ENCODE results near the gene EVA1C. TPM values are rescaled to one million over a fixed set of nuclear protein-coding genes. Genes with fewer than 3 reads are reported as not detected.
"Not testable (repeated sequence)": the region's sequence is repeated elsewhere in the genome, so short reads cannot be mapped to it uniquely, and the experiment has no call there.

Gene EVA1C
- total RNA-seq, 1 experiment from 2014 or later, result 46.5 TPM

DNA sequence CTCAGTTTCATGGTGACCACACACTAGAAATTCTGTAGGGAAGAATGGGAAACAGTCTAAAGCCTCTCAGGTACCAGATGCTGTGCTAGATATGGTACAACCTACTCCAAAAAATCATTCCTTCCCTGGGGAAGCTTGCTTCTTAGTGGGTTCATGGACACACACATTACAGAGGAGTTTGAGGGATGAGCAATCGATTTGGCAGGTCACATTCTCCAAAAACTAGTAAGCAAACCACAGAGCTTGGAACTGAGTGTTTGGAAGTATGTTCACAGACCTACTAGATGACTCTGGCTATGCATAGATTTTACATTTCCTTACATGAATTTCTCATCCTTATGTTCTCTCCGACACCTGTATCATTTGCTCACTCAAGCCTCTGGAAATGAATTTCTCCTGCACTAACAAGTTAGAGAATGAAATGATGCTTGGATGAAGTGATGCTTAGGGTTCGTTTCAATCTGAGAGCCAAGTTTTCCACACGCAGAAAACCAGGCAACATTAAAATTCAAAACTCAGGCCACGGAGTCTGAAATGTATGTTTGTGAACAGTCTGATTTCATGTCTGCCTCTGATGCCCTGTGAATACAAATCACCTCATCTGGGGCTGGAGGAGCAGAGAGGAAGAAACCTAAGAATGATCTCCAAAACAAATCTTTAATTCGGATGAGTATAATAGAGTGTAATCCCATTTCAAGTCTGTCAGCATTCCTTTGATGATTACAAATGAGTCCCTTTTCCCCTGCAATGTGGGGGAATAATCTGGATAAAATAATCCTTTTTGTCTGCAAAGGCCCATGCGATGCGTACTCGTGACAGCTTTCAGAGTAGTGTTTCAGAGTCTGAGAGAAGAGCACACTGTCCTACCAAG lies 11.0 kb downstream of the EVA1C start:
- DNase-seq (ENCODE audit: extremely low read depth, low read depth), result no peak

DNA sequence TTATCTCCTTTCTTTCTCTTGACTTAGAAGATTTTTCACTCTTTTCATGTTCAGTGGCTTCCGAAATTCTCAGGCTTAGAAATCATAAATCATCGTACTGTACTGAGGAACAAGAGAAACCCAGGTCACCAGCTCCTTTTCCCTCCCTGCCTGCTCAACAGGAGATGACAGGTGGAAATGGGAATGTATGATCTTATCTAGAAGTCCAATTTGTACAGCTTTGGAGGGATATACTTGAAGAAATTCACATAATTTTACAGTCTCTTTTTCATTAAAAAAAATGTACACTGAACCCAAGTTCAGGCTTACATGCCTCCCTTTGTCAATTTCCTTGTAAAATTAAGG lies 11.7 kb downstream of the EVA1C start:
- no peak for DNase-seq (ENCODE audit: extremely low read depth, low read depth)

DNA sequence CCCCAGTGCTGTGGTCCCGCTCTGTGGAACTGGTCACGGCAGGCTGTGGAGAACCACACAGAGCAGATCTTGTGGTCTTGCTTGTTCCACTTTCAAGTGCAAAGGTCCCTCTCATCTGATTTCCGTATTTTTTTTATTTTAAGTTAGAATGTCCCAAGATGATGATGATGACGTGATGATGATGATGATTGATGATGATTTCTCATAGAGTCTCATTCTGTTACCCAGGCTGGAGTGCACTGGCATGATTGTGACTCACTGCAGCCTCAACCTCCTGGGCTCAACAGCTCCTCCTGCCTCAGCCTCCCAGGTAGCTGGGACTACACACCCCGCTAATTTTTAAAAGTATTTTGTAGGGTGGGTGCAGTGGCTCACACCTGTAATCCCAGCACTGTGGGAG lies 12.2 kb downstream of the EVA1C start:
- no peak for DNase-seq (ENCODE audit: extremely low read depth, low read depth)

DNA sequence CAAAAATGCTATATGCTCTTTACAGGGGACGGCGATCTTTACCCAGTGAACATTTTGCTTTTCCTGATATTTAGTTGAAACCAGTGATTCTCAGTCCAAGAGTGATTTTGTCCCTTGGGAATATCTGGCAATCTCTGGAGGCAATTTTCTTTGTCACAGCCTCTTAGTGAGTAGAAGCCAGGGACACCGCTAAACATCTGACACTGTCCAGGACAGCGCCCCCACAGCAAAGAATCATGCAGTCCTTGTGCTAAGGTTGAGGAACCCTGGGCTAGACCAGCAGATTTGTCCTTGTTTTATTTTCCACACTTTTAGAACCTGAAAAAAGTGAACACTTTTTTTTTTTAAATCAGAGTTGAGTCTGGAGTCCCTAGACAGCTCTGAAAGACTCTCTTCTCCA lies 13.1 kb downstream of the EVA1C start:
- DNase-seq (ENCODE audit: extremely low read depth, low read depth), result no peak

DNA sequence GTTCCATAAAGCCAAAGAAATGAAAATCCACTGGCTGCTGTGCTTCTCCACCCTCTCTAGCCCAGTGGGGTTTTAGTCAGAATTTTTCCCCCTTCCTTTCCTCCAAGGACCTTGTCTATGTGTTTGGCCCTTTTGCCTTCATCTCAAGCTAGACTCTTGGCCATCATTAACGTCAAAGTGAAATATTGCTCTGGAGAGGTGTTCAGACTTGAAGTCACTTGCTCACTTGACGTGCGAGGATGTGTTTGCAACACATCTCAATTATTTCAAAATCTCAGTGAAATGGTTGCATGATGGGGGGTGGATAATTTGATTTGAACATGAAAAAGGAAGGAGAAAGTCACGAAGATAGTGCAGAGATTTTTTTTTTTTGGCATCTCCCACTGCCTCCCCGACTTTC lies 13.6 kb downstream of the EVA1C start:
- no peak for DNase-seq (ENCODE audit: extremely low read depth, low read depth)

DNA sequence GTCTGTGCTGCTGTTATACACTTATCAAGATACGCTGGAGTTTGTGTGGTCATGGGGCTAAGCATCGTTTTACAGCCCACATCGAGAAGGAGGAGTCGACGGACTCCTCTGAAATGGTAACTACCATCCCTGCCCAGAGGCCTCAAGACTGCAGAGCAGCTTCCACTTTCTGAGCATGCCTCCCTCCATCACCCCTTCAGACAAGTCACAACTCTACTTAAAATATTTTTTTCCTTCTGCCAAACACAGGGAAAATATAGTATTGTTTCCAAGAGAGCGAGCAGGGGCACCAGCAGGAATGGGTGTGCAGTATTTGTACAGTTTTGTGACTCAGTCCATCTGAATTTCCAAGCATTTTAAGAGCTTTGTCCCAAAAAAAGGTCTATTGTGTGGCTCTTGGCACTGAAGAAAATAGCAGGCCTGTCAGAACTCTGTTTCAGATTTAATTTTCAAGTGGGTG lies 14.1 kb downstream of the EVA1C start:
- no peak for DNase-seq (ENCODE audit: extremely low read depth, low read depth)

DNA sequence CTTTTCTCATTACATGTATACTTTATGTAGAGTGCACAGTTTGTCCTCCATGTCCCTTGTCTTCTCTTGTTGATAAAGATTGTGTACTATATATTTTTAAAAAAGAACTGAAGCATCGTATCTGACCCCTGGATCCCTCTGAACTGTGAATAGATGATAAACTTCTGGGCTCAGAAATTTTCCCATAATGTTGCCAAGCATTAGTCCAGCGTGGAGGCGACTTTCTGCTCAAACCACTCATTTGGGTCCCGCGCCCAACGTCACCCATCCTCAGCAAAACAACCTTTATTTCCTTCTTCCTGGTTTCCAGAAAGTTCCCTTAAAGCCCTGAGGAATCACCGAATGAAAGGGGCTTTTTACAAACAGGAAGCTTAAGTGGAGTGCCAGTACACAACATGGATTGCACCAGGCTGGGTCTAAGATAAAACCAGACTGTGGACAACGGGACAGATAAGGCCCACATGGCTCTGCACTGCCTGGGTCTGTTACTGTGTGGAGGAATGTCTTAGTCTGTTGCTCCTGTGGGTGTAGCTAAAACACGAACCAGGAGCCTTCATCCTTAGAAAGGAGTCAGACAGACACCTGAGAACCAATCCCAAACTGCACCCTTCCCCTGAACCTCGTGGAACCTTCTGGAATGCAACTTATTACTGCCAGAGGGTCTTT lies 15.6 kb downstream of the EVA1C start:
- DNase-seq (ENCODE audit: extremely low read depth, low read depth), result no peak

DNA sequence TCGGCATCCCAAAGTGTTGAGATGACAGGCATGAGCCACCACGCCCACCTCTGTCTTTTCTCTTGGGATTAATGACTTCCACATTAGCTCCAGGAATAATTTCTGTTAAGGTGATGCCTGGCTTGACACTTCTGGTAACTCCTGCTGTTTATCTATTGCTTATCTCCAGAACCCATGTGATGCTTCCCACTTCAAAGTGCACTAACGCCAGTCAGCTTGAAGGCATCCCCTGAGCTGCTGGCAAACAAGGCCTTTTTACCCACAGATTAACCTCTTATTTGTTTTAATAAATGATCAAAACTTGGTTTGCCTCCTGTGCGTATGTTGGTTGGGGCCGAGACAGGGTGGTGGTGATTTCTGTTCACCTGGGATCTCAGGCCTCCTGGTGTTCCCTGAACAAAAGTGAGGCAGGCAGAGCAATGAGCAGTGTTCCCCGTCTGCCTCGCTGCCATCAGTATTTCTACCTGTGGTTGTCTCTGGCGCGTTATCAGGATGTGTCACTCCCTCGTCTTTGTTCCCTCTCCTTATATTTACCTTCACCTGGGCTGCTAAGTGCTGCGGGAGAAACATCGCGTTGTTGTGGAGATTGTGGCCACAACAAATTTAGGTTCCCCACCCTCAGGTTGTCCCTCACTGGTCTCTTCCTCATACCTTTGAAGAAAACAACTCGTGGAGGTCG lies 20.6 kb downstream of the EVA1C start:
- DNase-seq (ENCODE audit: extremely low read depth, low read depth), result not testable (repeated sequence)

DNA sequence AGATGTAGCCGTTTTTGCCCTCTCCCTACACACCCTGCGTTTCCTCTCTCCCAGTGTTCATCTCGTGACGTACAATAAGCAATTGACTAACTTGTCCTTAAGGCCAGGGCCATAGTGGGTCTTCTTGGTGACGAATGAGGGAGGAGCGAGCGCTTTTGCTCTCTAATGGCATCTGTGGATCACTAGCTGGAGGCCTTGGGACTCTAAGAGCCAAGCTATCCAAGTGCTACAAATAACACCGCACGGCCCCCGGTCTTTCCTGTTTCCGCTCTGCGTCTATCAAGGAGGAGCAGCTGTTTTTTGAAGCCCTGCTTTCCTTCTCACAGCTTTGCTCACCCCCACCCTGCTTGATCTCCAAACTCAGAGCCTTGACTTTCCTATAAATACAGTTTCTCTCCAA lies 25.2 kb downstream of the EVA1C start:
- DNase-seq (ENCODE audit: extremely low read depth, low read depth), result no peak

DNA sequence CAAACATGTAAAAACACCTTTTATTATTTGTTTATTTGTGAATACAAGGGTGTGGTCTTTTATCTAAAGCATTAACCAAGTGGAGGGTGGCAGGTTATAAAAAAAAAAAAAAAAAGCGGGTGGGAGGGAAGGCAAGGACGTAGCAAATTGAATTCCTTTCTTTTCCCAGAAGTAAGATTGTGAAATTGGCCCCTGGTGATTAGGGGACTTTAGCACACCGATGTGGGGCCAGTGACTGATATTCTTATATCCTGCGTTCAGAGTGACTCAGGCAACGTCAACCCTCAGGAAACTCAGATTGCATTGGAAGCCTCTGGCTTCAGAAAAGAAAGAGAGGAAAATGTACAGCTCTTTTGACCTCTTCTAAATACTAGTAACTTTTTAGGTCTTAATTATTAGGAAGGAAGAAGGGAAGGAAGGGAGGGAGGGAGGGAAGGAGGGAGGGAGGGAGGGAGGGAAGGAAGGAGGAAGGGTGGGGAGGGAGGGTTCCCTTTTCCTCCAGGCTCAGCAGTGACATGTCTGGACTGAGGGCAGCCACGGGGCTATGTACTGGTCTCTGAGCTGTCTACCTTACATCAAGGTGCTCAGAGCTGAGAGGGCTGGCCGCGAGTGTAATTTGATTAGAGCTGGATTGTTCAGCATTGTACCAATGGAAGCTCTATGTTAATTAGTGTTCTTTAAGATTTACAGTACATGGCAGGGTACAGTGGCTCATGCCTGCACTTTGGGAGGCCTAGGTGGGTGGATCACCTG lies 30.2 kb downstream of the EVA1C start:
- DNase-seq (ENCODE audit: extremely low read depth, low read depth), result no peak

DNA sequence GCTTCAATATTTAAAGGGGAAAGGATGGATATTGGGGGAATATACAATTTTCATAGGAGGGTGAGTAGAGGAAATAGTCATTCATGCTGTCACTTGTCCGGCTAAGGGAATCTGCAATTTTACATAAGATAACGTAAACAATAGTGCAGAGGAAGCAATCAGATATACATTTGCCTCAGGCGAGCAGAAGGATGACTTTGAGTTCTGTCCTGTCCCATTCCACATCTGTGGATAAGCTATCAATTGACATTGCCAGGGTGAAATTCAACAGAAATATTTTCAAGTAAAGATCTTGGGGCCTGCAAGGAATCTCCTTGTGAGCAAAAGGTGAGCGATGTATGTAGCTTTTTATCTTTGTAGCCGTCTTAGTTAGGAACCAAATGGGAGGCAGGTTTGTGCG lies 32.6 kb downstream of the EVA1C start:
- DNase-seq (ENCODE audit: extremely low read depth, low read depth), result no peak

DNA sequence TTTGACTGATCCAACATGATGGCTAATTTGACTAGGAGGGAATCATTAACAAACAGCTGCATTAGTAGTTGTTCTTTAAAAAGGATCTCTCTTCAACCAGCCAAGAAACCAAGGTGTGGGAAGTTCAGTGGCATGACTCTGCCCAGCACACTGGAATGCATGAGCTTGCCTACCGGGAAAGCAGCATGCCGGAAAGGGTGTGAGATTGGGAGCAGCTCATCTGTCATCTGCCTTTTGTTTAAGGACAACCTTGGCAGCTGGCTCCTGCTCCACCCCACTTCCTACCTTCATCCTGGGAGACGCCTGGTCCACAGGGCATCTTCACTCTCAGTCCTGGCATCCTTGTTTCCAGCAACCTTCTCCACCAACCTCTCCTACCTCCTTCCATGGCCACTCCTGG lies 33.9 kb downstream of the EVA1C start:
- DNase-seq (ENCODE audit: extremely low read depth, low read depth), result not testable (repeated sequence)

DNA sequence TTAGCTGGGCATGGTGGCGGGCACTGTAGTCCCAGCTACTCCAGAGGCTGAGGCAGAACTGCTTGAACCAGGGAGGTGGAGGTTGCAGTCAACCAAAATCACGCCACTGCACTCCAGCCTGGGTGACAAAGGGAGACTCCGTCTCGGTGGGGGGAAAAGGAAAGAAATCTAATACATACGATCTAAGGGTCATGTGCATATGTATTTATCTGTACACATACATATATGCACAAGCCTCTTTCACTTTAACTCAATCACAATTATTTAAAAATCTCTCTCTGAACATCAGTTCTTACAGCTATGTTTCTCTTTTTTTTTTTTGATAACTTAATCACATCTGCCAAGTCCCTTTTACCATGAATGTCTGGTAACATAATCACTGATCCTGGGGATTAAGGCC lies 34.7 kb downstream of the EVA1C start:
- no peak for DNase-seq (ENCODE audit: extremely low read depth, low read depth)

DNA sequence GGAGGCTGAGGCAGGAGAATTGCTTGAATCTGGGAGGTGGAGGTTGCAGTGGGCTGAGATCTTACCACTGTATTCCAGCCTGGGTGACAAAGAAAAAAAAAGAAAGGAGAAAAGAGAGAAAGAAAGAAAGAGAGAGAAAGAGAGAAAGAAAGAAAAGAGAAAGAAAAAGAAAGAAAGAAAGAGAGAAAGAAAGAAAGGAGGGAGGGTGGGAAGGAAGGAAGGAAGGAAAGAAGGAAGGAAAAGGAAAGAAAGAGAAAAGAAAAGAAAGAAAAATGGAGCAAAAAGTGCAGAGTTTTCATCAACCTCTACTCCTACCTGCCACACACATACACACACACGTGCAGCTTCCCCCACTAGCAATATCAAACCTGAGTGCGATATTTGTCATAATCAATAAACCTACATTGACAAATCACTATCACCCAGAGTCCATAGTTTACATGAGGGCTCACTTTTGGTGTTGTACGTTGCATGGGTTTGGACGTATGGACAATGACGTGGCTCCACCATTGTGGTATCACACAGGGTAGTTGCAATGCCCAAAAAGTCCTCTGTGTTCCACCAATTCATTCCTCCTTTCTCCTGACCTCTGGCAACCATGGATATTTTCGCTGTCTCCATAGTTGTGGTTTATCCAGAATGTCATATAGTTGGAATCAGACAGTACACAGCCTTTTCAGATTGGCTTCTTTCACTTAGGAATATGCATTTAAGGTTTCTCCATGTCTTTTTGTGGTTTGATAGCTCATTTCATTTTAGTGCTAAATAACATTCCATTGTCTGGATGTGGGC lies 36.5 kb downstream of the EVA1C start:
- no peak for DNase-seq (ENCODE audit: extremely low read depth, low read depth)

DNA sequence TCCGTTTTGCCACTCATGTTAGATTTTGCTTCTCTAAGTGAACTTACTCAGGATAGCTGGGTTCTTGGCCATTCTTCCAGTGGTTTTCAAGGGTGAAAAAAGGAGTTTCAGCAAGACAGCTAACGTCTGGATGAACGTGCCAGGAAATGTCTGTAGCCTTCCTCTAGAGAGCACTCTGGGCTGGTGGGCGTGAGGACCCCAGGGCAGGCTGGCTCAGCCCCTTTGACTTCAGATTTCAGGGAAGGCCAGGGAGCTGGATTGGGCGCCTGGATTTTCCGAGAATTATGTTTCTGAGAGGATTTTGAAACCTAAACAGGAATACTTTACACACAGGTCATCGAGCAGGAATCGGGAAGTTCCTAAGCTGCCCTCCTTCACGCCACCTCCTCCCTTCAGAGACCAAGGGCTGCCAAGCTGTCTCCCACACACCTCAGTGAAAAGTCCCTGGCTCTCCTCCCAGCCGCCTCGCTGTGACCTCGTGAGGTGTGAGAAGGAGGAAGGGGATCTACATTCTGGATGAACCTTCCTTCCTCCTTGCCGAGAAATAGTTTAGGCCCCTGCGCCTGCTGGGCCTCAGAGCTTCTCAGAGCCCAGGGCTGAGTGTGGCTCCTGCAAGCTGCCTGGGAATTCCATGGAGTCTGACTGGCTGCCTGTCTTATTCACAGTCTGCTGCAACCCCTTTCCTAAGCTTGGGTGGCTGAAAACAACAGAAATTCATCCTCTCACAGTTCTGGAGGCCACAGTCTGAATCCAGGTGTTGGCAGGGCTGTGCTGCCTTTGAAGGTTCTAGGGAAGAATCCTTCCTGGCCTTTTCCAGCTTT lies 38.6 kb downstream of the EVA1C start:
- not testable (repeated sequence) for DNase-seq (ENCODE audit: extremely low read depth, low read depth)

DNA sequence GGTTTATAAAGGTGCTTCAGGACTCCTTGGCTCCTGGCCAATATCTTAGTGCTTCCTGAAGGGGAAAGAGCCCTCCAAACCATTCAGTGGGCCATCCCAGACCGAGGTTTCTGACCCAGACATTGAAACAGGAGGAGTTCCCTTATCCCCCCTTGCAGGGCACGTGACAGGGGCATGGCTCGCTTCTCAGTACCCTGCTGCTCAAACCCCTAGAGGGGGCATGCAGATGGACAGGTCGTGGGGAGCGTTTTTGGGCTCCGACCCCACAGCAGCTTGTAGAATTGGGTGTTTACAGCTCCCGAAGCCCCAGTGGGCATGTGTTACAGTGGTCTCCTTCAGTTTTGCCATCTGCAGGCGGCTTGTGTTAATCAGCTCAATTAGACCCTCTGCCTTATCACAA lies 39.7 kb downstream of the EVA1C start:
- not testable (repeated sequence) for DNase-seq (ENCODE audit: extremely low read depth, low read depth)

DNA sequence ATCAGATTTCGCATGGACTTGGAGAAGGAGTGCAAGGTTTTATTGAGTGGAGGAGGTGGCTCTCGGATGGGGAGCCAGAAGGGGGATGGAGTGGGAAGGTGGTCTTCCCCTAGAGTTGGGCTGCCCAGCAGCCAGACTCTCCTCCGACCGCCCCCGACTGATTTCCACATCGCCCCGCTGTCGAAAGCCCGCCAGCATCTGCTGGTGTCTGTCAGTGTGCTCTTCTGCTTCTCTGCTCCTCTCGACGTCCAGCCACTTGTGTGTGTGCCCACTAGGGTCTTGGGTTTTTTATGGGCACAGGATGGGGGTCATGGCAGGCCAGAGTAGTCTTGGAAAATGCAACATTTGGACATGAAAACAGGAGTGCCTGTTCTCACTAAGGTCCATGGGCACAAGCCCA lies 40.1 kb downstream of the EVA1C start:
- no peak for DNase-seq (ENCODE audit: extremely low read depth, low read depth)

DNA sequence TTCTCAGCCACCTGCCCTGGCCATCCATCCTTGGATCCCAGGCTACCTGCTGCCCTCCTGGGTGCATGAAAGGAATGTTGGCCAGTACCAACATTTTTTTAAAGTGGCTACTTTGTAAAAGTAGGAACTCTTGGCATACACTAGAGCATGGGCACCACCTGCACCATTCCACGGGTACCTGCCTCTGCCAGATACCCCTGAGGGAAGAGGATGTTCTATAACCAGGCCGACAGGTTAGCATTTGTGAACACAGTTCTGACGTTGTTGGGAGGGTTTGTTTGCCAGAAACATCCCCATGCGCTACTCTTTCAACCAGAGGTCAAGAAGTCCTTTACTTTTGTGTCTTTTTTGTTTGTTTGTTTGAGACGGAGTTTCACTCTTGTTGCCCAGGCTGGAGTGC lies 43.0 kb downstream of the EVA1C start:
- no peak for DNase-seq (ENCODE audit: extremely low read depth, low read depth)

DNA sequence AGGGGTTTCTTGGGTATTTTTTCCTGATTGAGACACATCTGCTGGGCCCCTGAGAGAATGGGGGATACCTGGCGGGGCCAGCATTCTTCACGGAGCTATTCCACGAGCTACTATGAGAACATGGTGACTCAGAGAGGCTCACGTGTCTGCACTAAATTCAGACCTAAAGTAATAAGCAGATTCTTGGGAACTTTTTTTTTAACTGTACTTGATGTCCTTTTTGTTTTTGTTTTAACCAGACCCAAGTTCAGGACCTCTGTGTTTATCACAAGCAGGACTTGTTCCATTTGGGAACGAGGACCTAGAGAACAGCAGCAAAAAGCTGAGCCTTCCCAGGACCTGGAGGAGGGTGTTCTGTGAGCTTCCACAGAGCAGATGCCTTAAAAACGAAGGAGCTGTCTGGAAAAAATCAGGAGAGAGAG lies 44.0 kb downstream of the EVA1C start:
- DNase-seq (ENCODE audit: extremely low read depth, low read depth), result no peak
